ENCODE results near the gene MINDY2. TPM values are rescaled to one million over a fixed set of nuclear protein-coding genes. Genes with fewer than 3 reads are reported as not detected.
"Not testable (repeated sequence)": the region's sequence is repeated elsewhere in the genome, so short reads cannot be mapped to it uniquely, and the experiment has no call there.

Gene MINDY2
- total and polyA plus RNA-seq, 10 of the 15 experiments (the other 5 are each of a cell fraction or from before 2014, with no cell fraction given) = 0.73 to 9.4 (median 3.3) TPM

- DNase-seq (ENCODE audit: low read depth, low spot score) = no peak
- Histone ChIP-seq H3K4me1 (ENCODE audit: control insufficient read depth, insufficient read depth, low read length) (peaks cover 8% of the 10 kb centered on the region), H3K9me3 (replicated peaks; ENCODE audit: control insufficient read depth, insufficient read depth, low read length) (no peaks in the 10 kb centered on the region), H3K27me3 (replicated peaks in 1 of 2; ENCODE audit: control insufficient read depth in 2 of 2, insufficient read depth in 2 of 2, low read length in 1 of 2) (no peaks in the 10 kb centered on the region), H4K20me1 (ENCODE audit: control insufficient read depth, insufficient read depth) (no peaks in the 10 kb centered on the region), H2AFZ (ENCODE audit: control insufficient read depth, low read depth, low read length) (no peak overlapping the region), H3K27ac (ENCODE audit: control insufficient read depth, insufficient read depth) (no peak overlapping the region), H3K4me2 (ENCODE audit: control insufficient read depth, insufficient read depth) (no peak overlapping the region), H3K36me3 (ENCODE audit: control insufficient read depth in 2 of 2, insufficient read depth in 2 of 2, low read length in 1 of 2) (peaks cover 12 to 55% of the 10 kb centered on the region in 2 experiments), H3K4me3 (no peak overlapping the region), H3K79me2 (ENCODE audit: control insufficient read depth, insufficient read depth, low read length) (no peaks in the 10 kb centered on the region), H3K9ac (ENCODE audit: control insufficient read depth, insufficient read depth, low read length) (no peak overlapping the region)
- ChIA-PET CTCF (interaction anchor here (0.6 kb wide), 1 partner anchor 27 kb away, joined by 3 read pairs; no protein-coding TSS in a partner anchor), SMC1A (ENCODE audit: uncharacterized antibody, unreplicated experiment) (no interaction called here), POLR2A (no interaction called here), RAD21 (ENCODE audit: unreplicated experiment) (no interaction called here)
- no peak for FAIRE-seq
- in situ Hi-C loops (cut with MboI) = no loop called here
- WGBS (ENCODE audit: insufficient coverage, insufficient replicate concordance, low lambda C conversion rate, missing lambda C conversion rate) = 79% methylated on average over 4 of the region's 4 CpGs
- no peak for ATAC-seq
- no TSS peak for BruUV-seq (replicated peaks)
- no peak for TF ChIP-seq USF1 (IDR thresholded peaks at IDR 0.05; ENCODE audit: borderline replicate concordance, extremely low read length, insufficient read depth, low read depth, low read length)
- intact Hi-C loops (cut with micrococcal nuclease; ENCODE audit: unreplicated experiment) = no loop called here
Measured at GRCh38 chr15:58882243-58882642, 111.1 kb downstream of the MINDY2 start.

GRCh38 chr15:58883926-58884325, 112.8 kb downstream of the MINDY2 start:
- H3K79me2 ChIP-seq (ENCODE audit: control insufficient read depth, insufficient read depth, low read length); CTCF ChIA-PET; BruUV-seq (replicated peaks); H3K4me1 ChIP-seq (ENCODE audit: control insufficient read depth, insufficient read depth, low read length); H3K27ac ChIP-seq (ENCODE audit: control insufficient read depth, insufficient read depth); H4K20me1 ChIP-seq (ENCODE audit: control insufficient read depth, insufficient read depth); intact Hi-C loops (cut with micrococcal nuclease; ENCODE audit: unreplicated experiment); H3K9me3 ChIP-seq (replicated peaks; ENCODE audit: control insufficient read depth, insufficient read depth, low read length); H3K9ac ChIP-seq (ENCODE audit: control insufficient read depth, insufficient read depth, low read length); H2AFZ ChIP-seq (ENCODE audit: control insufficient read depth, low read depth, low read length); FAIRE-seq; H3K4me2 ChIP-seq (ENCODE audit: control insufficient read depth, insufficient read depth); ATAC-seq; DNase-seq (ENCODE audit: low read depth, low spot score); H3K4me3 ChIP-seq; RAD21 ChIA-PET (ENCODE audit: unreplicated experiment); in situ Hi-C loops (cut with MboI); H3K27me3 ChIP-seq (replicated peaks in 1 of 2; ENCODE audit: control insufficient read depth in 2 of 2, insufficient read depth in 2 of 2, low read length in 1 of 2); POLR2A ChIA-PET: not testable (repeated sequence)
- peaks cover 15 to 54% of the 10 kb centered on the region in 2 experiments for H3K36me3 ChIP-seq (ENCODE audit: control insufficient read depth in 2 of 2, insufficient read depth in 2 of 2, low read length in 1 of 2)
- SMC1A ChIA-PET (ENCODE audit: uncharacterized antibody, unreplicated experiment) = interaction anchor here (0.6 kb wide), 2 partner anchors 577 to 591 kb away, joined by 3 read pairs; no protein-coding TSS in a partner anchor
- 89% methylated on average over 3 of the region's 3 CpGs for WGBS (ENCODE audit: insufficient coverage, insufficient replicate concordance, low lambda C conversion rate, missing lambda C conversion rate)

All from GM12878 (cell line).